Measurements from ENCODE around the gene AKR1B1.
A peak's percentile ranks its signal among the peaks of the same experiment; 100 is the strongest.

Gene AKR1B1

GRCh38 chr7:134458806-134459698 is at the start of gene AKR1B1:
AKR1B1 (minus strand) TSS chr7:134459100; CDS start chr7:134459062, 38 bp downstream.
- H3K79me2 ChIP-seq (ENCODE audit: insufficient read depth, low read length) = peaks cover 30% of the 10 kb centered on the region
- peaks cover 15% of the 10 kb centered on the region for H4K20me1 ChIP-seq (ENCODE audit: insufficient read depth, low read length, poor library complexity, severe bottlenecking)
- H3K27me3 ChIP-seq (ENCODE audit: insufficient read depth, low read length, poor library complexity, severe bottlenecking) = no peaks in the 10 kb centered on the region
- H3K9ac ChIP-seq (ENCODE audit: low read depth, low read length, poor library complexity, severe bottlenecking) = peak within 1 kb of the TSS; percentile 73
- H3K9me2 ChIP-seq (replicated peaks; ENCODE audit: low read depth, low read length) = no peaks in the 10 kb centered on the region
- peaks cover 3% of the 10 kb centered on the region; the same call in 1 of the 2 replicates for H3K9me3 ChIP-seq (ENCODE audit: insufficient read depth, low read depth, low read length)
- no peaks in the 10 kb centered on the region for H3K36me3 ChIP-seq (ENCODE audit: insufficient read depth, low read length)
- H3K4me3 ChIP-seq (ENCODE audit: low read length, poor library complexity, severe bottlenecking) = peak within 1 kb of the TSS; percentile 76
- no peak for TF ChIP-seq EZH2phosphoT487 (IDR thresholded peaks at IDR 0.05; ENCODE audit: borderline replicate concordance)
- TF ChIP-seq, protein P1, sequence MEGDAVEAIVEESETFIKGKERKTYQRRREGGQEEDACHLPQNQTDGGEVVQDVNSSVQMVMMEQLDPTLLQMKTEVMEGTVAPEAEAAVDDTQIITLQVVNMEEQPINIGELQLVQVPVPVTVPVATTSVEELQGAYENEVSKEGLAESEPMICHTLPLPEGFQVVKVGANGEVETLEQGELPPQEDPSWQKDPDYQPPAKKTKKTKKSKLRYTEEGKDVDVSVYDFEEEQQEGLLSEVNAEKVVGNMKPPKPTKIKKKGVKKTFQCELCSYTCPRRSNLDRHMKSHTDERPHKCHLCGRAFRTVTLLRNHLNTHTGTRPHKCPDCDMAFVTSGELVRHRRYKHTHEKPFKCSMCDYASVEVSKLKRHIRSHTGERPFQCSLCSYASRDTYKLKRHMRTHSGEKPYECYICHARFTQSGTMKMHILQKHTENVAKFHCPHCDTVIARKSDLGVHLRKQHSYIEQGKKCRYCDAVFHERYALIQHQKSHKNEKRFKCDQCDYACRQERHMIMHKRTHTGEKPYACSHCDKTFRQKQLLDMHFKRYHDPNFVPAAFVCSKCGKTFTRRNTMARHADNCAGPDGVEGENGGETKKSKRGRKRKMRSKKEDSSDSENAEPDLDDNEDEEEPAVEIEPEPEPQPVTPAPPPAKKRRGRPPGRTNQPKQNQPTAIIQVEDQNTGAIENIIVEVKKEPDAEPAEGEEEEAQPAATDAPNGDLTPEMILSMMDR (conservative IDR thresholded peaks at IDR 0.05; ENCODE audit: low read length) = peak; percentile 72
- peaks cover 29% of the 10 kb centered on the region for H3K4me1 ChIP-seq (ENCODE audit: insufficient read depth, low read length, poor library complexity, severe bottlenecking)
- H3F3A ChIP-seq (ENCODE audit: low read depth) = no peaks in the 10 kb centered on the region
- H2AFZ ChIP-seq (ENCODE audit: low read length) = peak within 1 kb of the TSS; percentile 97
- peak within 1 kb of the TSS; percentile 86 for H3K4me2 ChIP-seq (ENCODE audit: low read depth, low read length, poor library complexity, severe bottlenecking)

- Histone ChIP-seq H3K9me2 (replicated peaks; ENCODE audit: low read depth, low read length) (no peaks in the 10 kb centered on the region), H2AFZ (ENCODE audit: low read length) (no peak overlapping the region), H4K20me1 (ENCODE audit: insufficient read depth, low read length, poor library complexity, severe bottlenecking) (no peaks in the 10 kb centered on the region), H3K9ac (ENCODE audit: low read depth, low read length, poor library complexity, severe bottlenecking) (no peak overlapping the region), H3K27me3 (ENCODE audit: insufficient read depth, low read length, poor library complexity, severe bottlenecking) (no peaks in the 10 kb centered on the region), H3F3A (ENCODE audit: low read depth) (no peaks in the 10 kb centered on the region), H3K9me3 (ENCODE audit: insufficient read depth, low read depth, low read length) (no peaks in the 10 kb centered on the region), H3K36me3 (ENCODE audit: insufficient read depth, low read length) (no peaks in the 10 kb centered on the region), H3K4me3 (ENCODE audit: low read length, poor library complexity, severe bottlenecking) (no peak overlapping the region), H3K79me2 (ENCODE audit: insufficient read depth, low read length) (no peaks in the 10 kb centered on the region), H3K4me2 (ENCODE audit: low read depth, low read length, poor library complexity, severe bottlenecking) (no peak overlapping the region), H3K4me1 (ENCODE audit: insufficient read depth, low read length, poor library complexity, severe bottlenecking) (no peaks in the 10 kb centered on the region)
- no peak for TF ChIP-seq EZH2phosphoT487 (IDR thresholded peaks at IDR 0.05; ENCODE audit: borderline replicate concordance)
- TF ChIP-seq, protein P1 (conservative IDR thresholded peaks at IDR 0.05; ENCODE audit: low read length) = no peak
Measured at GRCh38 chr7:134505856-134506255, 47.0 kb upstream of the AKR1B1 start.

GRCh38 chr7:134504660-134505164 is 45.8 kb upstream of the AKR1B1 start:
- no peaks in the 10 kb centered on the region for H3K9me3 ChIP-seq (ENCODE audit: insufficient read depth, low read depth, low read length)
- no peaks in the 10 kb centered on the region for H3K79me2 ChIP-seq (ENCODE audit: insufficient read depth, low read length)
- no peak overlapping the region for H2AFZ ChIP-seq (ENCODE audit: low read length)
- H3K9ac ChIP-seq (ENCODE audit: low read depth, low read length, poor library complexity, severe bottlenecking) = no peak overlapping the region
- no peak for TF ChIP-seq EZH2phosphoT487 (IDR thresholded peaks at IDR 0.05; ENCODE audit: borderline replicate concordance)
- TF ChIP-seq, protein P1 (conservative IDR thresholded peaks at IDR 0.05; ENCODE audit: low read length) = no peak
- no peaks in the 10 kb centered on the region for H3K36me3 ChIP-seq (ENCODE audit: insufficient read depth, low read length)
- H3K27me3 ChIP-seq (ENCODE audit: insufficient read depth, low read length, poor library complexity, severe bottlenecking) = no peaks in the 10 kb centered on the region
- H3K4me3 ChIP-seq (ENCODE audit: low read length, poor library complexity, severe bottlenecking) = no peak overlapping the region
- no peaks in the 10 kb centered on the region for H3K9me2 ChIP-seq (replicated peaks; ENCODE audit: low read depth, low read length)
- no peaks in the 10 kb centered on the region for H3F3A ChIP-seq (ENCODE audit: low read depth)
- H3K4me1 ChIP-seq (ENCODE audit: insufficient read depth, low read length, poor library complexity, severe bottlenecking) = no peaks in the 10 kb centered on the region
- no peak overlapping the region for H3K4me2 ChIP-seq (ENCODE audit: low read depth, low read length, poor library complexity, severe bottlenecking)
- no peaks in the 10 kb centered on the region for H4K20me1 ChIP-seq (ENCODE audit: insufficient read depth, low read length, poor library complexity, severe bottlenecking)

All from Loucy (cell line).